GM21381 (cell line): ENCODE measurements around the gene MYEF2.

Experiments used
- ATAC-seq: cut with Tn5 transposase; IDR thresholded peaks from one replicate; pipeline ENCODE4 v1.9.1; 2021; ENCODE audit warnings: mild to moderate bottlenecking, moderate library complexity; ENCODE audit not compliant: unreplicated experiment

MYEF2 gene

DNA sequence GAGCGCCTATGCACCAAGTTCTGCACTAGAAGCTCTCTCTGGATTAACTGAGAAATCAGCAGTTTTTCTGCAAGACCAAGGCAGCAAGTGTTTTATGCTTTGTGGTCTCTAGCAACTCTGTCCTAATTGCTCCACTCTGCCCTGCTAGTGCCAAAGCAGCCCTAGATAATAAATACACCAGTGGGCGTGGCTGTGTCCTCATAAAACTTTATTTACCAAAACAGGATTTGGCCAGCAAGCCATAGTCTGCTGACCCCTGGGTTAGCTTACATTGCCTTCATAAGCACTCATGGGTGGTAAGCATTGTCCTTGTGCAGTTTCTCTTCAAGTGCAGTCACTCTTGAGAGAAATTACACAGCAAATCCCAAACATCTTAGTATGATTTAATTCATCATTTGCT is 88.0 kb downstream of the MYEF2 start:
- ATAC-seq: no peak

DNA sequence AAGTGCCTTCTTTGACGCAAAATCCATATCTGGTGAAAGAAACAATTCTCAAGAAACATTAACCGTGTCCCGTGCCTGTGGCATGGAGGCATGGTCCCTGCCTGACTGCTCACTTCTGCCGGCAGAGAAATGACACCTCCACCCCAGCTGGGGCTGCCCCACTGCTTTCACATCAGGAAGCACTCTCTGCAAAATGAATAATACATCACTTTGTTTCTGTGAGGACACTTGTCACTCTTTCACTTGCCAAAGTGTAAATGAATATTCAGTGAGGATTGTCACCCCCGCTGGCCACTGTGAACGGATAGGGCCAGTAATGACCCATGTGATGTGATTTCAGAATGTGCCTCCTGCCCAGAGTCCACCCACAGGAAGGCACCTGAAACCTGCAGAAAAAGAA is 88.4 kb downstream of the MYEF2 start:
- no peak for ATAC-seq

DNA sequence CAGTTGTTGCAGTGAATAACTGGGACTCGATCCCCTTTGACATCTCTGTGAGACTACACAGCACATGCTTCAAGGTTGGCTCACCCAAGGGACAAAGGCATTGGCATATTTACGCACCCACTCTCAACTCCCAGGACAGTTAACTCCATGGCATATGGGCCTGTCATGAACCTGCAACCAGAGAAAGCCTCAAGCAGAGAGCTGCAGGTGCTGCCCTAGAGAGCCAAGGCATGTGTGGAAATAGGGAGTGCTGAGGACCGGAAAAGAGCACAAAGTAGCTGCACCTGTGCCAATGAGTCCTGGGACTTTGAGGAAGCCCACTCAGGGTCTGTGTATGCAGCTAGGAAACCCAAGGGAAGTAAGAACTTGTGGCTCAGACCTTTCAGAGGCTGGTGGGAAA is 90.3 kb downstream of the MYEF2 start:
- ATAC-seq: no peak

DNA sequence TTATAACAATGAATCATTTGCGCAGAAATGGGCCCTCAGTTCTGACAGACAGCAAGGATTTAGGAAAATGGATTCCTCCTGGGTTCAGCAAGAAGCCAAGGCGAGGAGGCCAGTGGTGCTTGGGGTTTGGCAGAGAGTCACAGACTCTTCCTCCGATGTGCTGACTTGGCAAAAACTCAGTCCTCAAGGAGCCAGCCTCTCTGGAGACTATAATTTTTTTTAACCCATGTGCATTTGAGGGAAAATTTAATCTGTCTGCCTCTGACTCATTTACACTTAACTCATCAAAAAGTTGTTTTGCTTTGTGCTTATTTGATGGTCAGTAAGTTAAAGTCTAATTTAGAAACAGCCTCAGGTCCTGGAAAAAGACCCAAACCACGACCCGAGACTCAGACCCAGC is 91.5 kb downstream of the MYEF2 start:
- ATAC-seq: no peak

DNA sequence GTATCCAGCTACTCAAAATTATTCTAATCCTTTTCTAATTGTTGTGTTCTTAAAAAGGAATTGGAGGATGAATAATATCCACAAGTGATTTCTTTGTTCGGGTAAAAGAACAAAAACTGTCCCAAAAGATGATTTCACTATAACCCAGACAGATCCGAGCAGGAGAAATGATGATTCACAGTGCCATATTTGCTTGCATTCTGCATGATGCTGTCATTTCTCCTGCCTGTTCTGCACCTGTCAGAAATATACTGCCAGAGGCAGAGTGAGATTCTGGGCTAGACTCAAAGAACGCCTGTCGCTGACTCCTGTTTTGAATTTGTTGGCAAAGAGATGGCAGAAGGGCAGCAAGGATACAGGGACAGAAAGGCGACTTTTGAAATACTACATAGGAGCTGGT is 92.0 kb downstream of the MYEF2 start:
- ATAC-seq: no peak

DNA sequence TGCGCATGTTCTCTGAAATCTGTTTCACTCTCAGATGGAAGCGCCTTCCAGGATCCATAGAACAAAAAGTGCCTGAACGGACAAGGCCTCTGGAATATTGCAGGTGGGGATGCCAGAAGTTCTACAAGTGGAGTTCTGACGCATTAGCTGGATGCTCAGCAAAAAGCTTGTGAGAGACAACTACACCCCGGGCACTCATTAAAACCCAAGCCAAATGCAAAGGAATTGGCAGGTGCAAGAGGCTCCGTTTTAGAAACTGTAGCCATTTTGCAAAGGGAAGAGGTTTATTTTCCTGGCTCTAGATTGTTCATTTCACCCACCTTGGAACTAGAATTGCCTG is 92.5 kb downstream of the MYEF2 start:
- ATAC-seq: no peak

DNA sequence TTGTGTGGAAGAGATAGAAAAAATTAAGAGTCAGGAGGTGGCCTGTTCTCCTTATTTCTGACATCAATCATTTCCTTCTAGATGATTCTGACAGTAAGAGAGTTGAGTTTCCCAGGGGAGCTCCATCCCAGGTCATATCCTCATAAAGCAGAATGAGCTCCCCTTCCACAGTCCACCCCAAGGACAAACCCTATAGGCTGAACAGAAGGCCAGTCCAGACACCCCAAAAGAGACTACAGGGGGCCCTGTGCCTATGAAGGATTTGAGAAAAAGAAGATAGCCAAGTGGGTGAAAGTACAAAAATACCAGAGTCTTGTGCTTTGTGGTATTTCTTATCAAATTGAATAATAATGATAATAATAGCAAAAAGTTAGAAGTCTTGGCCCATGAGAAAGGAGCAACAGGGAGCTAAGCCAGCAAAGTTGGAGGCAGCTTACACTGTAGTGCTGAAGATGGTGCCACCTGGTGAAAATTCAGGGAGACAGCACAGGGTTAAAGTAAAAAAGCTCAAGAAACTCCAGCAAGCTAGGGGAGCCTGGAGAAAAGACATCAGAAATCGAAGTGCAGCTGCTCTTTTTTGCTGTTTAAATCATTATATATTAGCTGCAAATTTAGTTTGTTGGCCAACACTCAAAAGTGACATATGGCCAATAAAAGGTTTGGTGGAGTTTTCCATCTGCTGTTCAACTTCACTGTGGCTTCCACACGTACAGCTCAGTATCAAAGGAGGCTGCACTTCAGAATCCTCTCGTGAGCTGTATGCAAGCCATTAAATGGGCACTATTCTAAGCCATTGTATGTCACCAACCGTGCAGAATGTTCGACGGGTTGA is 93.1 kb downstream of the MYEF2 start:
- ATAC-seq: no peak
